ENCODE results near the gene XPNPEP3.
A peak's percentile ranks its signal among the peaks of the same experiment; 100 is the strongest.

XPNPEP3 gene

GRCh38 chr22:40920526-40920925 is 63.6 kb downstream of the XPNPEP3 start (continued):
- TF ChIP-seq, protein P1, sequence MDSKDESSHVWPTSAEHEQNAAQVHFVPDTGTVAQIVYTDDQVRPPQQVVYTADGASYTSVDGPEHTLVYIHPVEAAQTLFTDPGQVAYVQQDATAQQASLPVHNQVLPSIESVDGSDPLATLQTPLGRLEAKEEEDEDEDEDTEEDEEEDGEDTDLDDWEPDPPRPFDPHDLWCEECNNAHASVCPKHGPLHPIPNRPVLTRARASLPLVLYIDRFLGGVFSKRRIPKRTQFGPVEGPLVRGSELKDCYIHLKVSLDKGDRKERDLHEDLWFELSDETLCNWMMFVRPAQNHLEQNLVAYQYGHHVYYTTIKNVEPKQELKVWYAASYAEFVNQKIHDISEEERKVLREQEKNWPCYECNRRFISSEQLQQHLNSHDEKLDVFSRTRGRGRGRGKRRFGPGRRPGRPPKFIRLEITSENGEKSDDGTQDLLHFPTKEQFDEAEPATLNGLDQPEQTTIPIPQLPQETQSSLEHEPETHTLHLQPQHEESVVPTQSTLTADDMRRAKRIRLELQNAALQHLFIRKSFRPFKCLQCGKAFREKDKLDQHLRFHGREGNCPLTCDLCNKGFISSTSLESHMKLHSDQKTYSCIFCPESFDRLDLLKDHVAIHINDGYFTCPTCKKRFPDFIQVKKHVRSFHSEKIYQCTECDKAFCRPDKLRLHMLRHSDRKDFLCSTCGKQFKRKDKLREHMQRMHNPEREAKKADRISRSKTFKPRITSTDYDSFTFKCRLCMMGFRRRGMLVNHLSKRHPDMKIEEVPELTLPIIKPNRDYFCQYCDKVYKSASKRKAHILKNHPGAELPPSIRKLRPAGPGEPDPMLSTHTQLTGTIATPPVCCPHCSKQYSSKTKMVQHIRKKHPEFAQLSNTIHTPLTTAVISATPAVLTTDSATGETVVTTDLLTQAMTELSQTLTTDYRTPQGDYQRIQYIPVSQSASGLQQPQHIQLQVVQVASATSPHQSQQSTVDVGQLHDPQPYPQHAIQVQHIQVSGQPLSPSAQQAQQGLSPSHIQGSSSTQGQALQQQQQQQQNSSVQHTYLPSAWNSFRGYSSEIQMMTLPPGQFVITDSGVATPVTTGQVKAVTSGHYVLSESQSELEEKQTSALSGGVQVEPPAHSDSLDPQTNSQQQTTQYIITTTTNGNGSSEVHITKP (tag by site-specific recombination; IDR thresholded peaks at IDR 0.05), result no peak
- no peak for TF ChIP-seq KLF9 (tag by site-specific recombination; IDR thresholded peaks at IDR 0.05; ENCODE audit: low read depth)
- TF ChIP-seq ZNF324 (tag by site-specific recombination; IDR thresholded peaks at IDR 0.05), result no peak
- TF ChIP-seq ZNF155 (tag by site-specific recombination; IDR thresholded peaks at IDR 0.05), result no peak
- no peak for TF ChIP-seq ZBTB20 (tag by site-specific recombination; IDR thresholded peaks at IDR 0.05)
- TF ChIP-seq SCRT1 (tag by site-specific recombination; IDR thresholded peaks at IDR 0.05; ENCODE audit: borderline replicate concordance), result no peak
- no peak for TF ChIP-seq KLF1 (tag by site-specific recombination; IDR thresholded peaks at IDR 0.05)

DNA sequence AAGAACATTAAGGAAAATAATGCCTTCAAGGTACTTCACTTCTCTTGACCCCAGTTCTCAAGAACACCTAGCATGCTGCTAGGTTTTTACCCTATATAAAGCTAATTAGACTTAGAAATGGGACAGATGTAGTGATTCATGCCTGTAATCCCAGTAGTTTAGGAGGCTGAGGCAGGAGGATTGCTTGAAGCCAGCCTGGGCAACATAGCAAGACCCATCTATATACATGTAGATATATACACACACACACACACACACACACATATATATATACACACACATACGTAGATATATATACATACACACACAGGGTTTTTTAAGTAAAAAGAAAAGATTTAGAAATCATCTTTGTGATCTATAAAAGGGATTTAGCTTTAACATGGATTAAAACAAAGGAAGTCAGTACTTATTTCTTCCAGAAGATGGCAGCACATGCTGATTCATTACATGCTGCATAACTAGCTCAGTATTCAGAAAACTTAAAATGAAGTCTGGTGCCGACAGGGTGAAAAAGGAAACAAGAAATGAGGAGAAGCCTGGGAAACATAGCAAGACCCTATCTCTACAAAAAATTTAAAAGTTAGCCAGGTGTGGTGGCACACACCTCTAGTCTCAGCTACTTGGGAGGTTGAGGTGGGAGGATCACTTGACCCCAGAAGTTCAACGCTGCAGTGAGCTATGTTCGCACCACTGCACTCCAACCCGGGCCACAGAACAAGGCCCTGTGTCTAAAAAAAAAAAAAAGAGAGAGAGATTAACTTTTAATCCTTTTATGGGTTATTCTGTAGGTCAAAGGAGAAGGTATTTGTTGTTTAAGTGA is 65.7 kb downstream of the XPNPEP3 start:
- Histone ChIP-seq H3K36me3 (ENCODE audit: control insufficient read depth in 2 of 2, insufficient read depth in 1 of 2, low read length in 2 of 2) (peaks cover 53 to 64% of the 10 kb centered on the region in 2 experiments), H3K9me3 (ENCODE audit: control insufficient read depth, insufficient read depth, low read depth, low read length) (no peaks in the 10 kb centered on the region), H3K27ac (ENCODE audit: extremely low read depth, low read depth, low read length) (no peak overlapping the region), H3K4me1 (ENCODE audit: control insufficient read depth, insufficient read depth, low read length) (no peaks in the 10 kb centered on the region), H3K4me3 (ENCODE audit: low read depth, low read length) (no peak overlapping the region)
- ChIA-PET POLR2A (interaction anchor here (0.5 to 2.0 kb wide), 8 partner anchors 29 to 689 kb away, joined by 3 to 14 read pairs (median 4); partner anchors contain the start of genes RBX1, ST13 and XPNPEP3), CTCF (interaction anchor here (0.6 to 4.0 kb wide), 82 partner anchors 8 to 936 kb away, joined by 3 to 49 read pairs (median 5); partner anchors contain the start of gene RBX1)
- no peak for TF ChIP-seq ZNF621 (tag by site-specific recombination; IDR thresholded peaks at IDR 0.05)
- TF ChIP-seq, protein P2, sequence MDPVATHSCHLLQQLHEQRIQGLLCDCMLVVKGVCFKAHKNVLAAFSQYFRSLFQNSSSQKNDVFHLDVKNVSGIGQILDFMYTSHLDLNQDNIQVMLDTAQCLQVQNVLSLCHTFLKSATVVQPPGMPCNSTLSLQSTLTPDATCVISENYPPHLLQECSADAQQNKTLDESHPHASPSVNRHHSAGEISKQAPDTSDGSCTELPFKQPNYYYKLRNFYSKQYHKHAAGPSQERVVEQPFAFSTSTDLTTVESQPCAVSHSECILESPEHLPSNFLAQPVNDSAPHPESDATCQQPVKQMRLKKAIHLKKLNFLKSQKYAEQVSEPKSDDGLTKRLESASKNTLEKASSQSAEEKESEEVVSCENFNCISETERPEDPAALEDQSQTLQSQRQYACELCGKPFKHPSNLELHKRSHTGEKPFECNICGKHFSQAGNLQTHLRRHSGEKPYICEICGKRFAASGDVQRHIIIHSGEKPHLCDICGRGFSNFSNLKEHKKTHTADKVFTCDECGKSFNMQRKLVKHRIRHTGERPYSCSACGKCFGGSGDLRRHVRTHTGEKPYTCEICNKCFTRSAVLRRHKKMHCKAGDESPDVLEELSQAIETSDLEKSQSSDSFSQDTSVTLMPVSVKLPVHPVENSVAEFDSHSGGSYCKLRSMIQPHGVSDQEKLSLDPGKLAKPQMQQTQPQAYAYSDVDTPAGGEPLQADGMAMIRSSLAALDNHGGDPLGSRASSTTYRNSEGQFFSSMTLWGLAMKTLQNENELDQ (tag by site-specific recombination; IDR thresholded peaks at IDR 0.05; ENCODE audit: low read depth), result no peak
- TF ChIP-seq ZNF704 (tag by site-specific recombination; IDR thresholded peaks at IDR 0.05), result no peak
- TF ChIP-seq, protein P3, sequence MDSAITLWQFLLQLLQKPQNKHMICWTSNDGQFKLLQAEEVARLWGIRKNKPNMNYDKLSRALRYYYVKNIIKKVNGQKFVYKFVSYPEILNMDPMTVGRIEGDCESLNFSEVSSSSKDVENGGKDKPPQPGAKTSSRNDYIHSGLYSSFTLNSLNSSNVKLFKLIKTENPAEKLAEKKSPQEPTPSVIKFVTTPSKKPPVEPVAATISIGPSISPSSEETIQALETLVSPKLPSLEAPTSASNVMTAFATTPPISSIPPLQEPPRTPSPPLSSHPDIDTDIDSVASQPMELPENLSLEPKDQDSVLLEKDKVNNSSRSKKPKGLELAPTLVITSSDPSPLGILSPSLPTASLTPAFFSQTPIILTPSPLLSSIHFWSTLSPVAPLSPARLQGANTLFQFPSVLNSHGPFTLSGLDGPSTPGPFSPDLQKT (IDR thresholded peaks at IDR 0.05; ENCODE audit: borderline replicate concordance, low read depth, low read length), result no peak
- TF ChIP-seq ZBTB17 (tag by site-specific recombination; IDR thresholded peaks at IDR 0.05), result 0 out of 2 replicates have a peak, but pooled peaks have one; percentile 24
- TF ChIP-seq ZNF549 (tag by site-specific recombination; IDR thresholded peaks at IDR 0.05), result no peak
- no peak for TF ChIP-seq RBAK (tag by site-specific recombination; IDR thresholded peaks at IDR 0.05)
- no peak for TF ChIP-seq ZNF302 (tag by site-specific recombination; IDR thresholded peaks at IDR 0.05; ENCODE audit: low read depth)
- TF ChIP-seq, protein P4, sequence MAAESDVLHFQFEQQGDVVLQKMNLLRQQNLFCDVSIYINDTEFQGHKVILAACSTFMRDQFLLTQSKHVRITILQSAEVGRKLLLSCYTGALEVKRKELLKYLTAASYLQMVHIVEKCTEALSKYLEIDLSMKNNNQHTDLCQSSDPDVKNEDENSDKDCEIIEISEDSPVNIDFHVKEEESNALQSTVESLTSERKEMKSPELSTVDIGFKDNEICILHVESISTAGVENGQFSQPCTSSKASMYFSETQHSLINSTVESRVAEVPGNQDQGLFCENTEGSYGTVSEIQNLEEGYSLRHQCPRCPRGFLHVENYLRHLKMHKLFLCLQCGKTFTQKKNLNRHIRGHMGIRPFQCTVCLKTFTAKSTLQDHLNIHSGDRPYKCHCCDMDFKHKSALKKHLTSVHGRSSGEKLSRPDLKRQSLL (tag by site-specific recombination; IDR thresholded peaks at IDR 0.05), result no peak
- TF ChIP-seq GLIS2 (tag by site-specific recombination; IDR thresholded peaks at IDR 0.05), result no peak
- no peak for TF ChIP-seq ZNF140 (tag by site-specific recombination; IDR thresholded peaks at IDR 0.05)
- TF ChIP-seq IKZF3 (tag by site-specific recombination; IDR thresholded peaks at IDR 0.05), result no peak
- TF ChIP-seq, protein P5, sequence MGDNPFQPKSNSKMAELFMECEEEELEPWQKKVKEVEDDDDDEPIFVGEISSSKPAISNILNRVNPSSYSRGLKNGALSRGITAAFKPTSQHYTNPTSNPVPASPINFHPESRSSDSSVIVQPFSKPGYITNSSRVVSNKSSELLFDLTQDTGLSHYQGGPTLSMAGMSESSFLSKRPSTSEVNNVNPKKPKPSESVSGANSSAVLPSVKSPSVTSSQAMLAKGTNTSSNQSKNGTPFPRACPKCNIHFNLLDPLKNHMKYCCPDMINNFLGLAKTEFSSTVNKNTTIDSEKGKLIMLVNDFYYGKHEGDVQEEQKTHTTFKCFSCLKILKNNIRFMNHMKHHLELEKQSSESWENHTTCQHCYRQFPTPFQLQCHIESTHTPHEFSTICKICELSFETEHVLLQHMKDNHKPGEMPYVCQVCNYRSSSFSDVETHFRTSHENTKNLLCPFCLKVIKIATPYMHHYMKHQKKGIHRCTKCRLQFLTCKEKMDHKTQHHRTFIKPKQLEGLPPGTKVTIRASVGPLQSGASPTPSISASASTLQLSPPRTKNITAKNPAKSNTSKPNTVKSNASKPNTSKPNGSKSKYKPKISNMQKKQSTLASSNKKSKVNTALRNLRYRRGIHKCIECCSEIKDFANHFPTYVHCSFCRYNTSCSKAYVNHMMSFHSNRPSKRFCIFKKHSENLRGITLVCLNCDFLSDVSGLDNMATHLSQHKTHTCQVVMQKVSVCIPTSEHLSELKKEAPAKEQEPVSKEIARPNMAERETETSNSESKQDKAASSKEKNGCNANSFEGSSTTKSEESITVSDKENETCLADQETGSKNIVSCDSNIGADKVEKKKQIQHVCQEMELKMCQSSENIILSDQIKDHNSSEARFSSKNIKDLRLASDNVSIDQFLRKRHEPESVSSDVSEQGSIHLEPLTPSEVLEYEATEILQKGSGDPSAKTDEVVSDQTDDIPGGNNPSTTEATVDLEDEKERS (tag by site-specific recombination; IDR thresholded peaks at IDR 0.05), result no peak
- TF ChIP-seq SCRT1 (tag by site-specific recombination; IDR thresholded peaks at IDR 0.05; ENCODE audit: borderline replicate concordance), result no peak
- TF ChIP-seq ZNF654 (tag by site-specific recombination; IDR thresholded peaks at IDR 0.05; ENCODE audit: low read depth), result peak; percentile 89
